Articular chondrocyte of knee joint (primary cell): ENCODE data around the gene TLR3. TPM values are rescaled to one million over a fixed set of nuclear protein-coding genes. Genes with fewer than 3 reads are reported as not detected.

Source experiments
- small RNA-seq: library from RNA; depleted of rRNA; stranded (forward); fragments of <200 nt; gene quantifications from one replicate; pipeline ENCODE3, GENCODE V24; 2012
- total RNA-seq: library from RNA; depleted of rRNA; stranded (reverse); fragments of >200 nt; gene quantifications from 2 replicates; pipeline ENCODE4 v1.2.3, GENCODE V29; 2012

TLR3 gene
- 17.9 and 29.9 TPM in 2 replicates for total RNA-seq

GRCh38 chr4:186068581-186069348 lies at the start of gene TLR3:
TSS of gene TLR3 (plus strand) at chr4:186069156. CDS start at chr4:186076620, 7,464 bp downstream.

GRCh38 chr4:186104114-186104889 lies 35.3 kb downstream of the TLR3 start, which contains the start of gene FAM149A:
TSS of gene FAM149A (plus strand) at chr4:186104704.

Small RNA genes lying within 50 kb of the gene (small RNA-seq; reads per million reads assigned to genes)
- not detected for gene RF00322
- not detected for gene RNU4-64P

Other genes starting within 250 kb of the TLR3 start
- gene FAM149A, start 35.5 kb downstream of the TLR3 start, total RNA-seq: 13.6 and 14.4 TPM in 2 replicates
- 40.0 and 64.9 TPM in 2 replicates for gene CYP4V2, start 122.4 kb downstream of the TLR3 start, total RNA-seq
- gene KLKB1, start 158.4 kb downstream of the TLR3 start, total RNA-seq: 0.26 and 0.54 TPM in 2 replicates
- not detected in 2 replicates for gene F11, start 197.0 kb downstream of the TLR3 start, total RNA-seq